Measurements from ENCODE around the gene DHRS13.

The DHRS13 gene

GRCh38 chr17:28944343-28944742 lies 41.5 kb upstream of the DHRS13 start:
- TF ChIP-seq, protein P1, sequence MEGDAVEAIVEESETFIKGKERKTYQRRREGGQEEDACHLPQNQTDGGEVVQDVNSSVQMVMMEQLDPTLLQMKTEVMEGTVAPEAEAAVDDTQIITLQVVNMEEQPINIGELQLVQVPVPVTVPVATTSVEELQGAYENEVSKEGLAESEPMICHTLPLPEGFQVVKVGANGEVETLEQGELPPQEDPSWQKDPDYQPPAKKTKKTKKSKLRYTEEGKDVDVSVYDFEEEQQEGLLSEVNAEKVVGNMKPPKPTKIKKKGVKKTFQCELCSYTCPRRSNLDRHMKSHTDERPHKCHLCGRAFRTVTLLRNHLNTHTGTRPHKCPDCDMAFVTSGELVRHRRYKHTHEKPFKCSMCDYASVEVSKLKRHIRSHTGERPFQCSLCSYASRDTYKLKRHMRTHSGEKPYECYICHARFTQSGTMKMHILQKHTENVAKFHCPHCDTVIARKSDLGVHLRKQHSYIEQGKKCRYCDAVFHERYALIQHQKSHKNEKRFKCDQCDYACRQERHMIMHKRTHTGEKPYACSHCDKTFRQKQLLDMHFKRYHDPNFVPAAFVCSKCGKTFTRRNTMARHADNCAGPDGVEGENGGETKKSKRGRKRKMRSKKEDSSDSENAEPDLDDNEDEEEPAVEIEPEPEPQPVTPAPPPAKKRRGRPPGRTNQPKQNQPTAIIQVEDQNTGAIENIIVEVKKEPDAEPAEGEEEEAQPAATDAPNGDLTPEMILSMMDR (IDR thresholded peaks at IDR 0.05; ENCODE audit: insufficient read depth, low read depth, low read length, missing control alignments) = no peak
- DNase-seq (ENCODE audit: low read depth) = no peak
- no peak overlapping the region for H3K4me3 ChIP-seq (ENCODE audit: low read length)

DNA sequence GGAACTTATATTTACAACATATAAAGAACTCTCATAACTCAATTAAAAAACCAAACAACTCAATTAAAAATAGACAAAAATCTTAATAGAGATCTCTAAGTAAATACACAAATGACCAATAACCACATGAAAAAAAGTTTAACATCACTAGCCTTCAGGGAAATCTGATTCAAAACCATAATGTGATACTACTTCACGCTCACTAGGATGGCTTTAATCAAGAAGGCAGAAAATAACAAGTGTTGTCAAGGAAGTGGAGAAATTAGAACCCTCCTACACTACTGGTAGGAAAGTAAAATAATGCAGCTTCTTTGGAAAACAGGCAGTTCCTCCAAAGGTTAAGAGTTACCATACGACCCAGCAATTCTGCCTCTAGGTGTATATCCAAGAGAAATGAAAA lies 40.0 kb upstream of the DHRS13 start:
- H3K4me3 ChIP-seq (ENCODE audit: low read length) = no peak overlapping the region
- no peak for DNase-seq (ENCODE audit: low read depth)
- TF ChIP-seq, protein P1 (IDR thresholded peaks at IDR 0.05; ENCODE audit: insufficient read depth, low read depth, low read length, missing control alignments) = no peak

DNA sequence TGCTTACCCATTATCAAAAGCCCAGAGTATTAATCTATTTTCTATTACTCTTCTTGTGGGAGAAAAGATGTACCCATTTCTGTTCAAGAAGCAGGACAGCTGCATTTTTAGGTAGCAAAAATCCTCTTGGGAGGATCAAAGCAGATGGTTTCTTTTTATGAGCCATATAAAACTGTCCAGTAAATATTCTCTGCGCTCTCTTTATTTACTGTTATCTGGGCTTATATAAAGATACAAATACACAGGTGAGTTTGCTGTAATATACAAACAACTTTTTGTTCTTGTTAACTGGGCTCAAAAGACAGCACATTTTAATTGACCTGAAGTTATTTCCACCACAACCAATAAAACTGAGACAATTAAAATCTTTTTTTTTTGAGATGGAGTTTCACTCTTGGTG lies 38.4 kb upstream of the DHRS13 start:
- TF ChIP-seq, protein P1 (IDR thresholded peaks at IDR 0.05; ENCODE audit: insufficient read depth, low read depth, low read length, missing control alignments) = no peak
- DNase-seq (ENCODE audit: low read depth) = no peak
- no peak overlapping the region for H3K4me3 ChIP-seq (ENCODE audit: low read length)

- no peak for DNase-seq (ENCODE audit: low read depth)
- no peak overlapping the region for H3K4me3 ChIP-seq (ENCODE audit: low read length)
- TF ChIP-seq, protein P1 (IDR thresholded peaks at IDR 0.05; ENCODE audit: insufficient read depth, low read depth, low read length, missing control alignments) = no peak
These were observed 37.8 kb upstream of the DHRS13 start for GRCh38 chr17:28940675-28941074.

- TF ChIP-seq, protein P1 (IDR thresholded peaks at IDR 0.05; ENCODE audit: insufficient read depth, low read depth, low read length, missing control alignments) = no peak
- no peak for DNase-seq (ENCODE audit: low read depth)
- H3K4me3 ChIP-seq (ENCODE audit: low read length) = no peak overlapping the region
These were observed 37.3 kb upstream of the DHRS13 start for GRCh38 chr17:28940142-28940541.

- no peak overlapping the region for H3K4me3 ChIP-seq (ENCODE audit: low read length)
- DNase-seq (ENCODE audit: low read depth) = no peak
- TF ChIP-seq, protein P1 (IDR thresholded peaks at IDR 0.05; ENCODE audit: insufficient read depth, low read depth, low read length, missing control alignments) = no peak
These were observed 35.7 kb upstream of the DHRS13 start for GRCh38 chr17:28938552-28938951.

DNA sequence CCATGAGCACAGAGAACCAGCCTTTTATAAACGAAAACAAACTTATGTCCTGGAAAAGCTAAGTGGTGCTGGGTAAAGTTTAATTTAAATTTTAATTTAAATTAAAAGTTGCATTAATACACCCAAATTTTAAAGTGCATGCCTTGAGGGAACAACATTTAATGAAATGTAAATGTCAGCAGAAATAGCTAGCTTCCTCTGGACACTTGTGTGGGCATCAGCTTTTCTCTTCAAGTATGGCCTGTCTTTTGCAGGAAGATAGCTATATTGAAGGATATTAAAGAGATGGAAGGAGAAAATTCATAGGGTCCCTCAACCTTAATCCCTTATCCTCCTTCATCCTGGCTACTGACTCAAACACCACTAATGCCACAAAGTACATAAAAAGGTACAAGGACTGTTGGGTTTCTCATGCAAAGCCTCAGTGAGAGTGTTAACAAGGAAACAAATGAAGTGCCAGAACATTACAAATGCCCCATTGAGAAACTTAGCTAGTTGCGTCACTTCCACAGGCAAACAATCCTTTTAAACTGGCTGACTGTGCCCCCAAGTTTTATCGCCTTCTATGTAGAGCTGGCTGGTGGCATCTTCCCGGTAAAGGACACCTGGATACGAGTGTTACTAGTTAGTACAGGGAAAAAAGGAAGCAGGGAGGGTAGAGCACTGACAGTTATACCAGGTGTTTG lies 34.3 kb upstream of the DHRS13 start:
- TF ChIP-seq, protein P1 (IDR thresholded peaks at IDR 0.05; ENCODE audit: insufficient read depth, low read depth, low read length, missing control alignments) = no peak
- H3K4me3 ChIP-seq (ENCODE audit: low read length) = no peak overlapping the region
- DNase-seq (ENCODE audit: low read depth) = peak; percentile 79
